Inflammatory macrophage (primary cell): ENCODE measurements around the gene DUS2.
"Not testable (repeated sequence)": the region's sequence is repeated elsewhere in the genome, so short reads cannot be mapped to it uniquely, and the experiment has no call there.

Experiments
- DNase-seq, 2 donors: peaks; one replicate each; pipeline ENCODE4 v3.0.0-alpha.2; 2020 to 2022

Gene DUS2

GRCh38 chr16:67998779-67999688 is 24.1 kb upstream of the DUS2 start, which contains the start of gene DPEP2:
DPEP2 (minus strand) TSS chr16:67999484; CDS start chr16:67993212, 6,272 bp downstream.
- DNase-seq, result peak; percentile 92 to 95

GRCh38 chr16:67999985-68000384 is 23.1 kb upstream of the DUS2 start:
- DNase-seq, result peak; percentile 80 to 86

GRCh38 chr16:68000450-68000849 is 22.6 kb upstream of the DUS2 start:
- peak; percentile 56 to 60 for DNase-seq

GRCh38 chr16:68003031-68003430 is 20.1 kb upstream of the DUS2 start:
- DNase-seq, result no peak

GRCh38 chr16:68005211-68005610 is 17.9 kb upstream of the DUS2 start:
- DNase-seq, result peak; percentile 41 to 66

GRCh38 chr16:68005786-68006286 is 17.2 kb upstream of the DUS2 start:
- DNase-seq, result peak; percentile 98

GRCh38 chr16:68009157-68009735 is 13.8 kb upstream of the DUS2 start:
- DNase-seq, result no peak

- DNase-seq, result not testable (repeated sequence)
These were observed 13.2 kb upstream of the DUS2 start for GRCh38 chr16:68009872-68010271.

- peak; percentile 31 to 33 for DNase-seq
These were observed 9.6 kb upstream of the DUS2 start for GRCh38 chr16:68013440-68013839.

GRCh38 chr16:68015681-68016080 is 7.4 kb upstream of the DUS2 start, which contains the start of gene DPEP2NB:
DPEP2NB (minus strand) TSS chr16:68015911; CDS start chr16:68015770, 141 bp downstream.
- no peak for DNase-seq

GRCh38 chr16:68019167-68019680 is 3.9 kb upstream of the DUS2 start:
- no peak for DNase-seq

- no peak for DNase-seq
These were observed 1.6 kb upstream of the DUS2 start for GRCh38 chr16:68021490-68021889.

GRCh38 chr16:68022278-68022727 is 781 bp upstream of the DUS2 start:
- DNase-seq, result no peak

GRCh38 chr16:68028996-68029395 is 5.9 kb downstream of the DUS2 start:
- no peak for DNase-seq

- not testable (repeated sequence) for DNase-seq
These were observed 7.0 kb downstream of the DUS2 start for GRCh38 chr16:68030108-68030507.

- no peak for DNase-seq
These were observed 8.9 kb downstream of the DUS2 start for GRCh38 chr16:68031951-68032350.

GRCh38 chr16:68033101-68033500 is 10.0 kb downstream of the DUS2 start:
- no peak for DNase-seq

GRCh38 chr16:68035227-68035626 is 12.1 kb downstream of the DUS2 start:
- no peak for DNase-seq

- peak; percentile 9 to 36 for DNase-seq
These were observed 14.9 kb downstream of the DUS2 start for GRCh38 chr16:68037841-68038597.

GRCh38 chr16:68040506-68041288 is 17.6 kb downstream of the DUS2 start:
- DNase-seq, result peak; percentile 71 to 74

GRCh38 chr16:68041783-68042182 is 18.7 kb downstream of the DUS2 start:
- peak; percentile 51 to 74 for DNase-seq

- no peak for DNase-seq
These were observed 23.0 kb downstream of the DUS2 start for GRCh38 chr16:68046106-68046505.
